Measurements from ENCODE around the gene PROKR1. TPM values are rescaled to one million over a fixed set of nuclear protein-coding genes. Genes with fewer than 3 reads are reported as not detected.
A peak's percentile ranks its signal among the peaks of the same experiment; 100 is the strongest.
"Not testable (repeated sequence)": the region's sequence is repeated elsewhere in the genome, so short reads cannot be mapped to it uniquely, and the experiment has no call there.

The PROKR1 gene
- total RNA-seq, 2 donors from 2014 or later, result not detected

GRCh38 chr2:68671961-68672360 lies 28.6 kb downstream of the PROKR1 start:
- Mint-ChIP-seq H3K27ac (no peak overlapping the region), H3K27me3 (peaks cover 9% of the 10 kb centered on the region), H3K4me3 (no peak overlapping the region), H3K4me1 (no peaks in the 10 kb centered on the region), H3K36me3 (ENCODE audit: low read depth) (no peaks in the 10 kb centered on the region), H3K9me3 (peaks cover 6% of the 10 kb centered on the region)
- ATAC-seq (replicated peaks), result no peak

GRCh38 chr2:68673631-68674030 lies 30.3 kb downstream of the PROKR1 start:
- peaks cover 6% of the 10 kb centered on the region for H3K9me3 Mint-ChIP-seq
- no peak overlapping the region for H3K27ac Mint-ChIP-seq
- no peaks in the 10 kb centered on the region for H3K4me1 Mint-ChIP-seq
- H3K4me3 Mint-ChIP-seq, result no peak overlapping the region
- ATAC-seq (replicated peaks), result no peak
- no peaks in the 10 kb centered on the region for H3K36me3 Mint-ChIP-seq (ENCODE audit: low read depth)
- H3K27me3 Mint-ChIP-seq, result peaks cover 9% of the 10 kb centered on the region

- H3K4me1 Mint-ChIP-seq, result no peaks in the 10 kb centered on the region
- H3K36me3 Mint-ChIP-seq (ENCODE audit: low read depth), result no peaks in the 10 kb centered on the region
- peaks cover 6% of the 10 kb centered on the region for H3K9me3 Mint-ChIP-seq
- ATAC-seq (replicated peaks), result no peak
- H3K4me3 Mint-ChIP-seq, result no peak overlapping the region
- H3K27me3 Mint-ChIP-seq, result peaks cover 6% of the 10 kb centered on the region
- no peak overlapping the region for H3K27ac Mint-ChIP-seq
Observed at GRCh38 chr2:68675470-68675869, 32.1 kb downstream of the PROKR1 start.

- not testable (repeated sequence) for H3K9me3 Mint-ChIP-seq; H3K4me3 Mint-ChIP-seq; H3K36me3 Mint-ChIP-seq (ENCODE audit: low read depth); H3K4me1 Mint-ChIP-seq; H3K27ac Mint-ChIP-seq; ATAC-seq (replicated peaks)
- peaks cover 13% of the 10 kb centered on the region for H3K27me3 Mint-ChIP-seq
Observed at GRCh38 chr2:68677837-68678236, 34.5 kb downstream of the PROKR1 start.

- not testable (repeated sequence) for H3K27ac Mint-ChIP-seq; H3K9me3 Mint-ChIP-seq; H3K4me1 Mint-ChIP-seq; ATAC-seq (replicated peaks); H3K4me3 Mint-ChIP-seq; H3K36me3 Mint-ChIP-seq (ENCODE audit: low read depth)
- peaks cover 16% of the 10 kb centered on the region for H3K27me3 Mint-ChIP-seq
Observed at GRCh38 chr2:68679166-68679916, 36.0 kb downstream of the PROKR1 start.

- H3K36me3 Mint-ChIP-seq (ENCODE audit: low read depth); H3K27ac Mint-ChIP-seq; ATAC-seq (replicated peaks); H3K9me3 Mint-ChIP-seq; H3K4me1 Mint-ChIP-seq; H3K4me3 Mint-ChIP-seq: not testable (repeated sequence)
- peaks cover 16% of the 10 kb centered on the region for H3K27me3 Mint-ChIP-seq
Observed at GRCh38 chr2:68679917-68680267, 36.5 kb downstream of the PROKR1 start.

GRCh38 chr2:68684197-68684596 lies 40.8 kb downstream of the PROKR1 start:
- Mint-ChIP-seq H3K4me3 (no peak overlapping the region), H3K27ac (no peak overlapping the region), H3K36me3 (ENCODE audit: low read depth) (no peaks in the 10 kb centered on the region), H3K27me3 (peaks cover 19% of the 10 kb centered on the region), H3K9me3 (no peaks in the 10 kb centered on the region), H3K4me1 (no peaks in the 10 kb centered on the region)
- no peak for ATAC-seq (replicated peaks)

- no peak overlapping the region for H3K4me3 Mint-ChIP-seq
- ATAC-seq (replicated peaks), result no peak
- H3K27me3 Mint-ChIP-seq, result peaks cover 11% of the 10 kb centered on the region
- no peaks in the 10 kb centered on the region for H3K36me3 Mint-ChIP-seq (ENCODE audit: low read depth)
- peaks cover 10% of the 10 kb centered on the region for H3K4me1 Mint-ChIP-seq
- H3K27ac Mint-ChIP-seq, result no peak overlapping the region
- H3K9me3 Mint-ChIP-seq, result no peaks in the 10 kb centered on the region
Observed at GRCh38 chr2:68686178-68686577, 42.8 kb downstream of the PROKR1 start.

- Mint-ChIP-seq H3K27ac (no peak overlapping the region), H3K9me3 (no peaks in the 10 kb centered on the region)
- no peak for ATAC-seq (replicated peaks)
Observed at GRCh38 chr2:68687018-68687417, 43.6 kb downstream of the PROKR1 start.

GRCh38 chr2:68689553-68690537 lies 46.5 kb downstream of the PROKR1 start:
- H3K36me3 Mint-ChIP-seq (ENCODE audit: low read depth), result no peaks in the 10 kb centered on the region
- peak; percentile 80 for ATAC-seq (replicated peaks)
- peak overlapping the region; percentile 42 for H3K4me3 Mint-ChIP-seq
- H3K27me3 Mint-ChIP-seq, result peaks cover 3% of the 10 kb centered on the region
- no peaks in the 10 kb centered on the region for H3K9me3 Mint-ChIP-seq
- no peak overlapping the region for H3K27ac Mint-ChIP-seq
- peaks cover 10% of the 10 kb centered on the region for H3K4me1 Mint-ChIP-seq

More at GRCh38 chr2:68687018-68687417, 43.6 kb downstream of the PROKR1 start:
- H3K36me3 Mint-ChIP-seq (ENCODE audit: low read depth), result no peaks in the 10 kb centered on the region
- H3K4me3 Mint-ChIP-seq, result no peak overlapping the region
- H3K27me3 Mint-ChIP-seq, result peaks cover 6% of the 10 kb centered on the region
- peaks cover 10% of the 10 kb centered on the region for H3K4me1 Mint-ChIP-seq

GRCh38 chr2:68690851-68691250 lies 47.5 kb downstream of the PROKR1 start:
- ATAC-seq (replicated peaks), result no peak
- Mint-ChIP-seq H3K27ac (no peak overlapping the region), H3K9me3 (no peaks in the 10 kb centered on the region), H3K27me3 (peaks cover 3% of the 10 kb centered on the region), H3K4me1 (peaks cover 10% of the 10 kb centered on the region), H3K4me3 (no peak overlapping the region), H3K36me3 (ENCODE audit: low read depth) (no peaks in the 10 kb centered on the region)

GRCh38 chr2:68692511-68692910 lies 49.1 kb downstream of the PROKR1 start:
- Mint-ChIP-seq H3K27me3 (peaks cover 6% of the 10 kb centered on the region), H3K4me1 (peaks cover 10% of the 10 kb centered on the region), H3K36me3 (ENCODE audit: low read depth) (no peaks in the 10 kb centered on the region), H3K4me3 (no peak overlapping the region), H3K9me3 (no peaks in the 10 kb centered on the region), H3K27ac (no peak overlapping the region)
- no peak for ATAC-seq (replicated peaks)

- no peak for ATAC-seq (replicated peaks)
- H3K9me3 Mint-ChIP-seq, result no peaks in the 10 kb centered on the region
Observed at GRCh38 chr2:68693951-68694350, 50.6 kb downstream of the PROKR1 start.

GRCh38 chr2:68695971-68696370 lies 52.6 kb downstream of the PROKR1 start:
- no peaks in the 10 kb centered on the region for H3K4me1 Mint-ChIP-seq
- no peak for ATAC-seq (replicated peaks)
- no peak overlapping the region for H3K4me3 Mint-ChIP-seq
- no peaks in the 10 kb centered on the region for H3K9me3 Mint-ChIP-seq
- H3K27me3 Mint-ChIP-seq, result peaks cover 3% of the 10 kb centered on the region
- H3K36me3 Mint-ChIP-seq (ENCODE audit: low read depth), result no peaks in the 10 kb centered on the region
- H3K27ac Mint-ChIP-seq, result no peak overlapping the region

More at GRCh38 chr2:68693951-68694350, 50.6 kb downstream of the PROKR1 start:
- peaks cover 3% of the 10 kb centered on the region for H3K27me3 Mint-ChIP-seq
- no peaks in the 10 kb centered on the region for H3K36me3 Mint-ChIP-seq (ENCODE audit: low read depth)
- no peak overlapping the region for H3K4me3 Mint-ChIP-seq
- peaks cover 10% of the 10 kb centered on the region for H3K4me1 Mint-ChIP-seq
- H3K27ac Mint-ChIP-seq, result no peak overlapping the region

- no peak overlapping the region for H3K4me3 Mint-ChIP-seq
- no peak overlapping the region for H3K27ac Mint-ChIP-seq
- H3K4me1 Mint-ChIP-seq, result no peaks in the 10 kb centered on the region
- no peak for ATAC-seq (replicated peaks)
- no peaks in the 10 kb centered on the region for H3K36me3 Mint-ChIP-seq (ENCODE audit: low read depth)
- H3K9me3 Mint-ChIP-seq, result no peaks in the 10 kb centered on the region
- H3K27me3 Mint-ChIP-seq, result peaks cover 3% of the 10 kb centered on the region
Observed at GRCh38 chr2:68696554-68696953, 53.2 kb downstream of the PROKR1 start.

Measured in activated T-helper 17 cell treated with anti-CD3 and anti-CD28 coated beads, Interleukin-2, amount 50 U/mL, for 72 hours (primary cell).